ENCODE data around the gene CFAP46.
"Not testable (repeated sequence)": the region's sequence is repeated elsewhere in the genome, so short reads cannot be mapped to it uniquely, and the experiment has no call there.

CFAP46 gene

DNA sequence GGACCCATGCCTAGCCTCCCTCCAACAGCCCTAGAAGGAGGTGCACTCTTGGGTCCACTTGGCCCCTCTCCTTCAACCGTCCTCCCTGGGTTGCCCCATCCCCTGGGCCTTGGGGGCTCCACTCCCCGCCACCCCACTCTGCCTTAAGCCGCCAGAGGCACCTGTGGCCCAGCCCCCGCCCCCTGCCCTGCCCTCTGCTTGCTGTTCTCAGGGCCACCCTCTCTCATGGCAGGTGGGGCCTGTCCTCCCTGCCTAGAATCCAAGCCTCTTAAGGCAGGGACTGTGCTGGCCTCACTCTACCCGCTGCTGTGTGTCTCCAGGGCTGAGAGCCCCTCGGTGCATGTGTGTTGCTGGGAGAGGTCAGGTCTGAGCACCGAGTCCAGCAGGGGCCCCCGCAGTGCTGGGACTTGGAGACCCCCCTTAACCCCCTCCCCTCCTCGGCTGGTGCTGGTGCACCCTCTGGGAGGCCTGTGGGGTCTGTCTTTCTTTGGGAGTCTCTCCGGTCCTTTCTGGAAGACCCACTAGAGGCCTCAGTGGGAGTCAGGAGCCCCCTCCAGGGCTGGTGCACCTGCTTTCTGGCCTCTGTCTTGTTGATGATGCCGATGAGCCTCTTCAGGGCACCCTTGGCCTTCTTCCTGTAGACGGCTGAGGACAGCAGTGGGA, 43.8 kb downstream of the CFAP46 start:
- no peak for DNase-seq

DNA sequence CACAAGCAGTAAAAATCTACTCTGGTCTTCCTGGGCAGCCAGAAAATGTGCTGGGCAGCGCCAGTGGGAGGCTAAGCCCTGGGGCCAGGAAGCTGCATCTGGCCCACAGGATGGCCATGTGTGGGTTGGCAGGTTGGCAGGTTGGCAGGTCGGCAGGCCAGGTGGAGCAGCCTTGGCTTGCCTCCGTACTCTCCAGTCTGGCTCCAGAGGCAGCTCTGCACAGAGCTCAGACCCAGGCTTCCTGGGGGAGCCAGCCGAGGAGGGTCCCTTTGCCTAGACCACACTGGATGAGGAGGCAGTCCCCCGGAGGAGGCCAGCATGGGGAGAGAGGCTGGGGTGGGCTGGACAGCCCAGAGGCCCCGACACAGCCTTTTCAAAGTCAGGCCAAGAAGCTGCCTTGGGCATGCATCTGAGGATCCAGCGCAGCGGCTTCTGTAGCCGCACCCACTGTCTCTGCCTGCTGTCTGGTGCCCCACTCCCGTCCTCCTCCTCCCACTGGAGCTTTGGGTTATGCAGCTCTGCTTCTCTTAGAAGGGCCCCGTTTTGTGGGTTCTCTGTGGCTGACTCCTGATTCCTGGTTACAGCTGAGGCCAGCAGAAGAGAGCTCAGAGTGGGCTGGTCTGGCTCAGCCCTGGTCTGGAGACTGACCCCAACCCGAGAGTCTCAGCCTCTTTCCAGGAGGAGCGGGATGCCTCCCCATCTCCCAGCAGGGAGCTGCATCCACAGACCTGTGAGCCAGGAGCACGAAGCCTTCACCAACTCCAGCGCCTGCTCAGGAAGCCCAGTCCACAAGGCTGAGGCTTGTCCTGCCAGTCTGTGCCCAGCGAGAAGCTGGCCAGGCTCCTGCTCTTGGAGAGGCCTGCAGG, 44.6 kb downstream of the CFAP46 start:
- DNase-seq, result no peak

- DNase-seq, result not testable (repeated sequence)
These were observed 48.6 kb downstream of the CFAP46 start for GRCh38 chr10:132893786-132894185.

- no peak for DNase-seq
These were observed 49.3 kb downstream of the CFAP46 start for GRCh38 chr10:132893090-132893489.

- DNase-seq, result no peak
These were observed 50.4 kb downstream of the CFAP46 start for GRCh38 chr10:132892004-132892403.

DNA sequence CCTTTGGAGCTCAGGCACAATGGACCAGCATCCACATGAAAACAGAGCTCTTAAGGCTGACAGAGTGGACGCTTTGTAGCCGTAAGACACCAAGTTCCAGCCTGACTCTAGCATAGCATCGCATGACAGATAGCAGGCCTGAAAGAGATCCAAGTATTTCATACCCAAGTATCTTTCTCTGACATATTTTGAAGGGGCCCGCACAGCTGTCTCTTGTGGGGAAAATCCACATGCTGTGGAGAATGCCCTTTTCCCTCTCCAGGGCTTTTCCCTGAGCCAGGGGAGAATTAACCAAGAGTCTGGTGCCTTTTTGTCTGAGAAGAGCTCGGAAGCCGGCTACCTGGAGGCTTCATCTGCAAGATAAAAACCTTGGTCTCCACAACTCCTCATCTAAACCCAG, 51.0 kb downstream of the CFAP46 start:
- no peak for DNase-seq

GRCh38 chr10:132890301-132890700, 52.1 kb downstream of the CFAP46 start:
- no peak for DNase-seq

DNA sequence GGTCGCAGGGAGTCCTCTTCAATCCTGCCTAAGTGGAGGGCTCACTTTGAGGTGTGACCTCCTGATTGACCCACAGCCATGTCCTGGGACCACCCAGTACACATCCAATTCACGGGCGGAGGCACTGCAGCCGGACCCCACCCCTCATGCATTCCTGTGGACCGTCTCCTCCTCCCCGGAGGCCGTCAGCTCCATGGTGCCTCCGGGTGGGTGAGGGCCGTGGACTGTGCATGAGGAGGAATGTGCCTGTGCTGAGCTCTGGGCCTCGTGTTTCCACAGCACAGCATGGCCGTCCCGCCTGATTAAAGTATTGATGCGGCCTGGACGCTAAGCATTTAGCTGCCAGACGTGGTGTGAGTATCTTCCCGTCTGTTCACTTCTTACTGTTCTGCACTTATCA, 52.8 kb downstream of the CFAP46 start:
- no peak for DNase-seq

GRCh38 chr10:132888898-132889490, 53.4 kb downstream of the CFAP46 start:
- no peak for DNase-seq

- not testable (repeated sequence) for DNase-seq
These were observed 53.9 kb downstream of the CFAP46 start for GRCh38 chr10:132888446-132888845.

DNA sequence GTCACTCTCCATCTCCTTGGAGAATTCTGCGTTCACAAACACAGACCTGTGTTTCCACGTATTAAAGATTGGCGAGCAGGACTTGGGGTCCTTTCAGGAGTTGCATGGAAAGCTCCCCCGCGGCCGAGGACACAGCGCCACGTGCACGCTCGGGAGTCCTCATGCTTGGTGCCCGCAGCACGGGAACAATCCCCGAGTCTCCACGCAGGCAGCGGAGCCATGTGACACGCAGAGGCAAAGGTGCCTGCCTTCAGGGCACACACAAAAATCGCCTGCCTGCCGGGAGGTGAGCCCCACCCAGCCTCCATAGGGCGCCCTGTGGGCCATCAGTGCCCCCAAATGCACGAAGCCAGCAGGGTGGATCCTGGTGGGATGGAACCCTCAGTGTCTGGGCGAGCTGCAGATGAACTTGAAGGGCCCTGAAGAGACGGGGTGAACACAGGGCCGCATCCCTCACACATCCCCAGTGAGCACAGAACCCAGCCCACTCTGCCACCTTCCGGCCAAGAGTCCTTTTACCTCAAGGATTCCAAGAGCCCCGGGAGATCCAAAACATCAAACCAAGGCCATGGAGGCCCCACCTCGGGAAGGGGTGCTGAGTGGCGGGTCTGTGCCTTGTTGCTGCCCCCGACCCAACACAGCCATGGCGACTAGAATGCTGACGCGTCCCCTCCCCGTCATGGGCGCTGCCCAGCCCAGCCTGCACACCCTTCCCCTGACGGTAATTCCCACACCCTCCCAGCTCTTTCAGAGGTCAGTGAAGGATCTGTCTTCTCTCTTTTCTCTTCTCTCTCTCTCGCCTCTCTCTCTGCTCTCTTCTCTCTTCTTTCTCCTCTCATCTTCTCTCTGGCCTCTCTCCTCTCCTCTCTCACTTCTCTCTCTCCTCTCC, 55.9 kb downstream of the CFAP46 start:
- DNase-seq, result no peak

DNA sequence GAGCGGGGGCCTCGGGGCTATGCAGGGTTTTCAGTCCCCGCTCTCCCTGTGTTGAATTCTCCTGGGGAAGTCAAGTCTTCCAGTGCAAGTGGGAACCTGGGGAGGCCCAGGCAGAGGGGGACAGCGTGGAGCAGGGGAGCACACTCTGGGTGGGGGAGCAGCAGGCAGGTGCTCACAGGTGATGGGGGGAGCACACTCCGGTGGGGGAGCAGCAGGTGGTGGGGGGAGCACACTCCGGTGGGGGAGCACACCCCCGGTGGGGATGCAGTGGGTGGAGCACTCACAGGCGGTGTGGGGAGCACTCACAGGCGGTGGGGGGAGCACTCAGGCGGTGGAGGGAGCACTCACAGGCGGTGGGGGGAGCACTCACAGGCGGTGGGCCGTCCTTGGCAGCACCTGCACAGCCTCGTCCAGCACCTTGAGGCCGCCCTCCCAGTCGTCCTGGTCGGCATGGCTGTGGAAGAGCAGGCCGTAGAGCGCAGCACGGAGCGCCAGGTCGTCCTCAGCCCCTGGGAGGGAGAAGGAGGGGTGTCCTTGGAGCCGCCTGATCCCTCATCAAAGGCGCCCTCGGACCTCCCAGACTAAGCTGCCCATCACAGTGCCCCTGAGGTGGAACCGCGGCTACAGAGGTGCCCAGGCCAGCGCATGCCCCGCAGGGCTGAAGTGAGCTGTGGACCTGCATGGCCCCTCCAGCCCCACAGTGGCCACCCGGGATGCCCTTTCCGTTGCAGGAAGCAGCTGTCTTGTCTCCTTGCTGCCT, 56.7 kb downstream of the CFAP46 start:
- no peak for DNase-seq

DNA sequence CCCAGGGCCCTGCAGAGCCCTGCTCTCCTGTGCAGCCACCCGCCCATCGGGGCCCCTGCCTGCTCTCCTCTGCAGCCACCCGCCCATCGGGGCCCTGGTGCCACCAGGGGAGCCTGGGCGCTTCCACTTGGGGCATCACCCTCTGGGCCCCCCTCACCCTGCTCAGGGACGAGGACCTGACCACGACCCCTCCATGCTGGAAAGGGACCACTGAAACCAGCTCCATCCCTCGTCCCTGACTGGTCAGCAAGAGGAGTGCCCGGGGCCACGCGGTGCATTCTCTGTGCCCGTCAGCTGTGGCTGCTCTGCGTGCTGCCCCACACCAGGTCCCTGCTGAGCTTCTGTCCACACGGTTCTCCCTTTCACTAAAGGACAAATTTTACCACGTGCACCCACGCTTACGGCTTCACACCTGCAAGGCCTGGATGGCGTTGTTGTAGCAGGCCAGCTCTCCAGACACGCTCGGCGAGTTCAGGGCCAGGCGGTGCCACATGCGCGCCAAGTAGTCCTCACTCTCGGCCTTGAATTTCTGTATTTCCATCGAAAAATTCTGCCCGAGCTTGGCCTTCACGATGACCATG, 57.6 kb downstream of the CFAP46 start:
- no peak for DNase-seq

- DNase-seq, result no peak
These were observed 58.3 kb downstream of the CFAP46 start for GRCh38 chr10:132884041-132884440.

- no peak for DNase-seq
These were observed 58.9 kb downstream of the CFAP46 start for GRCh38 chr10:132883391-132883881.

DNA sequence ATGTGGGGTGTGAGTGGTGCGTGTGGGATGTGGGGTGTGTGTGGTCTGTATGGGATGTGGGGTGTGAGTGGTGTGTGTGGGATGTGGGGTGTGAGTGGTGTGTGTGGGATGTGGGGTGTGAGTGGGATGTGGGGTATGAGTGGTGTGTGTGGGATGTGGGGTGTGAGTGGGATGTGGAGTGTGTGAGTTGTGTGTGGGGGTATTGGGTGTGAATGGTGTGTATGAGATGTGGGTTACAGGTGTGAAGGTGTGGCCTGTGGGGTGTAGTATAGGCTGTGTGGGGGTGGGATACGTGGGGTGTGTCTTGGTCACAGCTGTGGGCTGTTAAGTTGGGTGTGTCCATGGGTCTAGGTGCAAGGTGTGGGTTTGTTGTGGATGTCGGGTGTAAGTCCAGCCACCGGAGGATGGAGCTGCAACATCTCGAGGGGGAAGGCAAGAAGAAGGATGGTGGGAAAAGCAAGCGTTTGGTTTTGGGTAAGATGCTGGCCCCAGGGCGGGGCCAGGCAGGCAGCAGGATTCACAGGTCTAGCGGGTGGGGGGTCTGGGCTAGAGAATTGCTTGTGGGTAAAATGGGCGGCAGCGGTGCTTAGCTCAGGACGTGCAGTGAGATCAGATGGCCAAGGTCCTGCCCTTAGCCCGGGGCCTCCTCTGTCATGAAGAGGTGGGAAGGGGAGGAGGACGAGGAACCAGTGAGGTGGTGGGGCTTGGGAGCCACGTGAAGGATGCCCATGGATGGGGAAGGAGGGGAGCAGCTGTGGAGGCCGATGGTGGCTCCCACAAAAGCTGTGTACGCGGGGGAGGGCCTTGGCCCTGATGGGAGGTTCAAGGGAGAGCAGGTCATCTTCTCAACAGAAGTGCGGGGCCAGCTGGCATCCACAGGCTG, 60.1 kb downstream of the CFAP46 start:
- no peak for DNase-seq

DNA sequence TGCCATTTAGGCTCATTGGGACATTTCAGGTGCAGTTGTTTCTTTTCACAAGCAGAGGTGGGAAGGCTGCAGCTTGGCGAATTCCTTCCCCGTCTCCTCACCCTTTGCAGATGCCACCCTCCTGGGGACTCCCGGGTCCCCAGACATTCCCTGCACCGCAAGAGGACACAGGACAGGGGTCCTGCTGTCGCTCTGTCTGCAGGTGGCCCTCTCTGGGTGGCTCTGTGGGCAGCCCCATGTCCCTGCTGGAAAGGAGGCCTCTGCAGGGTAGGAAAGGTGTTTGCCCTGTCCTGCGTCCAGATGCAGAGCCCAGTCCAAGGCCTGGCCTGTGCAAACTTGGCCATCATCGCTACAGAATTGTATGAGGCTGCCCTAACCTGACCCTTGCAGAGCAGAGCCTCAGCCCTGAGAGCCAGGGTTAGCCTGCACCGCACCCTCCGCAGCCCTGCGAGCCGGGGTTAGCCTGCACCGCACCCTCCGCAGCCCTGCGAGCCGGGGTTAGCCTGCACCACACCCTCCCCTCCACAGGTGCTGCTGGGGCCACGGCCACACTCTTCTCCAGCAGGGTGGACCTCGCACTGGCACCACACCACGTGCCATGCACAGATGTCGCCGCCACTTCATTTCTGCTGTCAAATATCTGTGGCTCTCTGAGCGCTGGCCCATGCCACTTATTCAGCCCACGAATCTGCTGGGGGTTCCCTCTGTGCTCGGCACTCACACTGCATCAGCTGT, 61.0 kb downstream of the CFAP46 start:
- DNase-seq, result no peak

DNA sequence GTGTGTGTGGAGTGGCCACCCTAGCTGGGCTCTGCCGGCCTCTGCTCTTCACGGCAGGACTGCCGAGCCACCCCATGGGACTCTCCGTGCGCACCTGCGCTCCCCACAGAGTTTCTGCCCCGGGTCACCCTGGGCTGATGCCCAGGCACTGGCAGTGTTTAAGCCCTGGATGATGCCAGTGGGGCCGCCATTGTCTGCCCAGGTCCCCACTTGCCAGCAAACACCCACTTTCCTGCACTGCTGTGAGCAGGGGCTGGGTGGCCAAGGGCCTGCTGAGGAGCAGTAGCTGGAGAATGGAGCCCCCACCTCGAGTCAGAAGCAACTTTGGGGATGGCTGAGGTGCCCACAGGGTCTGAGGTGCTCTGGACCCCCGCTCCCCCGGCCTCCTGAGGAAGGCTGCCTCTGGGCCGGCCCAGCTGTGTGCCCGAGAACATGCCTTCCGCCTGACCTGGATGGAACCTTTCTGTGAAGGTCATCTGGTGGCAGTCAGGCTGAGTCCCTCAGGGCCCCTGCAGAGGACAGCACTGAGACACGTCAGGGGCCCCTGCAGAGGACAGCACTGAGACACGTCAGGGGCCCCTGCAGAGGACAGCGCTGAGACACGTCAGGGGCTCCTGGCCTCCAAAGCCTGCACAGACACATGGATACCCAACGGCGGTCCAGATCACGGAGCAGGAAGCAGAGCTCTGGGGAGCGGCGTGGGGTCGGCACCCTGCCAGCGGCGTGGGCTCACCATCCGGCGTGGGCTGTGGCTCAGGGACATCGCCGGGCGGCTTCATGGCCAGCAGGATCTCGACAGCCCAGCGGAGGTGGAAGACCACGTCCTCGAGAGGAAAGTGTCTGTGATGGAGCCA, 62.0 kb downstream of the CFAP46 start:
- DNase-seq, result no peak
